PC-9 (cell line): ENCODE measurements around the gene SPPL3. TPM values are rescaled to one million over a fixed set of nuclear protein-coding genes. Genes with fewer than 3 reads are reported as not detected.

Experiments
- BruUV-seq: library from RNA; stranded (reverse); fragments of 400-500 nt; replicated peaks from 2 replicates; lab custom pipeline; 2021; lab: Mats Ljungman, UMichigan
- CTCF ChIA-PET: fragments of 300-600 bp; sonication (Branson Sonifier 250); formaldehyde crosslinking; loops from one replicate; lab custom pipeline; 2022; ENCODE audit warnings: antibody characterized with exemption; lab: Charles Lee
- POLR2A ChIA-PET: fragments of 300-600 bp; sonication (Branson Sonifier 250); formaldehyde crosslinking; loops from one replicate; lab custom pipeline; 2022; ENCODE audit warnings: antibody characterized with exemption; ENCODE audit not compliant: unreplicated experiment; lab: Charles Lee
- DNase-seq, 2 experiments: peaks; one replicate each; pipeline versions ENCODE4 v3.0.0 to v3.0.0-alpha.2; 2015 to 2022; ENCODE audit warnings: mixed read lengths in 1 of 2
- H2AFZ ChIP-seq: fragments of 200-600 bp; sonication (generic); 2 replicates; pipeline ENCODE4 v1.8.1; 2017; ENCODE audit warnings: antibody characterized with exemption
- H3F3A ChIP-seq: fragments of 200-600 bp; sonication (generic); 2 replicates; pipeline ENCODE4 v1.8.1; 2017; ENCODE audit warnings: antibody characterized with exemption, mild to moderate bottlenecking, low read depth; ENCODE audit not compliant: insufficient read depth
- H3K27ac ChIP-seq: fragments of 200-600 bp; sonication (generic); 2 replicates; pipeline ENCODE4 v1.6.1; 2016; ENCODE audit warnings: mixed run types
- H3K27me3 ChIP-seq: fragments of 200-600 bp; sonication (generic); 2 replicates; pipeline ENCODE4 v1.6.1; 2016; ENCODE audit warnings: low read depth, mixed run types; ENCODE audit not compliant: insufficient read depth
- H3K36me3 ChIP-seq: fragments of 200-600 bp; sonication (generic); 2 replicates; pipeline ENCODE4 v1.6.1; 2016; ENCODE audit warnings: low read depth, mixed run types
- H3K4me1 ChIP-seq: fragments of 200-600 bp; sonication (generic); replicated peaks from 2 replicates; pipeline ENCODE4 v1.6.1; 2016; ENCODE audit warnings: mixed run types; ENCODE audit not compliant: insufficient read depth
- H3K4me2 ChIP-seq: fragments of 200-600 bp; sonication (generic); 2 replicates; pipeline ENCODE4 v1.6.1; 2017; ENCODE audit warnings: mixed run types
- H3K4me3 ChIP-seq: fragments of 200-600 bp; sonication (generic); 2 replicates; pipeline ENCODE4 v1.6.1; 2016; ENCODE audit warnings: mixed run types
- H3K79me2 ChIP-seq: fragments of 200-600 bp; sonication (generic); 2 replicates; pipeline ENCODE4 v1.6.1; 2017; ENCODE audit warnings: low read depth, mixed run types
- H3K9me2 ChIP-seq: fragments of 200-600 bp; sonication (generic); 2 replicates; pipeline ENCODE4 v1.8.1; 2017; ENCODE audit warnings: mild to moderate bottlenecking; ENCODE audit not compliant: insufficient read depth
- H3K9me3 ChIP-seq: fragments of 200-600 bp; sonication (generic); 2 replicates; pipeline ENCODE4 v1.8.1; 2016; ENCODE audit warnings: low read depth; ENCODE audit not compliant: insufficient read depth
- H4K20me1 ChIP-seq: fragments of 200-600 bp; sonication (generic); 2 replicates; pipeline ENCODE4 v1.8.1; 2017; ENCODE audit not compliant: insufficient read depth
- EZH2 ChIP-seq: fragments of 200-600 bp; sonication (generic); IDR thresholded peaks from 2 replicates; pipeline ENCODE4 v1.8.0; 2017; ENCODE audit warnings: antibody characterized with exemption, low read depth
- intact Hi-C: fragments of 100-400 bp; cut with micrococcal nuclease; formaldehyde crosslinking; loops from one replicate; pipeline ENCODE4 v1.10.0; 2022; ENCODE audit not compliant: unreplicated experiment
- total RNA-seq: library from RNA; stranded (reverse); gene quantifications from 2 replicates; pipeline ENCODE4 v1.2.3, GENCODE V29; 2021
- TF ChIP-seq, protein P1 (sequence below): fragments of 200-600 bp; sonication (generic); conservative IDR thresholded peaks from 2 replicates; pipeline ENCODE4 v1.6.1; 2017; ENCODE audit warnings: mixed run types, antibody characterized with exemption, mild to moderate bottlenecking, moderate library complexity

Gene SPPL3
- total RNA-seq, 1 experiment from 2014 or later, result 44.7 TPM

DNA sequence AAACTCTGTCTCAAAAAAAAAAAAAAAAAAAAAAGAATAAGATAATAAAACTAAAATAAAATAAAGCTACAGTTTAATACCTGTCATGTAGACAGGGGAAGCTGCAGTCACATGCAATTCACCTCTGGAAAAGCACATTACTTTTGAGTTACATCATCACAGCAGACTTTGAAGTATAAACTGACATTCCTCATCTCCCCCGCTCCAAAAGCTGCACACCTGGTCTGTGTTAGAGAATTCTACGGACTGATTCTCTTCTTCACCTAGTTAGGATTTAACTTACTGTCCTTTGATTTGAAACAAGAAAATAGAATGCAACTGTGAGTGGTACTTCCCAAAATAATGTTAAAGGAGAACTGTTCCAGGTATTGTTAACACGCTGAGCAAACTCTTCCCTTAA lies 25.1 kb downstream of the SPPL3 start:
- ChIA-PET POLR2A (interaction anchor here (0.6 kb wide), 1 partner anchor 106 kb away, joined by 6 read pairs; no protein-coding TSS in a partner anchor), CTCF (no interaction called here)
- no peak overlapping the region for H3K27ac ChIP-seq
- peaks cover 30% of the 10 kb centered on the region for H4K20me1 ChIP-seq
- TF ChIP-seq EZH2, result no peak
- TF ChIP-seq, protein P1, sequence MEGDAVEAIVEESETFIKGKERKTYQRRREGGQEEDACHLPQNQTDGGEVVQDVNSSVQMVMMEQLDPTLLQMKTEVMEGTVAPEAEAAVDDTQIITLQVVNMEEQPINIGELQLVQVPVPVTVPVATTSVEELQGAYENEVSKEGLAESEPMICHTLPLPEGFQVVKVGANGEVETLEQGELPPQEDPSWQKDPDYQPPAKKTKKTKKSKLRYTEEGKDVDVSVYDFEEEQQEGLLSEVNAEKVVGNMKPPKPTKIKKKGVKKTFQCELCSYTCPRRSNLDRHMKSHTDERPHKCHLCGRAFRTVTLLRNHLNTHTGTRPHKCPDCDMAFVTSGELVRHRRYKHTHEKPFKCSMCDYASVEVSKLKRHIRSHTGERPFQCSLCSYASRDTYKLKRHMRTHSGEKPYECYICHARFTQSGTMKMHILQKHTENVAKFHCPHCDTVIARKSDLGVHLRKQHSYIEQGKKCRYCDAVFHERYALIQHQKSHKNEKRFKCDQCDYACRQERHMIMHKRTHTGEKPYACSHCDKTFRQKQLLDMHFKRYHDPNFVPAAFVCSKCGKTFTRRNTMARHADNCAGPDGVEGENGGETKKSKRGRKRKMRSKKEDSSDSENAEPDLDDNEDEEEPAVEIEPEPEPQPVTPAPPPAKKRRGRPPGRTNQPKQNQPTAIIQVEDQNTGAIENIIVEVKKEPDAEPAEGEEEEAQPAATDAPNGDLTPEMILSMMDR, result no peak
- peaks cover 84% of the 10 kb centered on the region for H3K79me2 ChIP-seq
- H3K27me3 ChIP-seq, result no peaks in the 10 kb centered on the region
- no peak overlapping the region for H3K4me3 ChIP-seq
- no peaks in the 10 kb centered on the region for H3K4me1 ChIP-seq
- no peaks in the 10 kb centered on the region for H3F3A ChIP-seq
- H2AFZ ChIP-seq, result no peak overlapping the region
- H3K9me3 ChIP-seq, result no peaks in the 10 kb centered on the region
- no peaks in the 10 kb centered on the region for H3K9me2 ChIP-seq
- DNase-seq, result no peak
- no peak overlapping the region for H3K4me2 ChIP-seq
- H3K36me3 ChIP-seq, result no peaks in the 10 kb centered on the region
- no TSS peak for BruUV-seq
- intact Hi-C loops, result no loop called here

DNA sequence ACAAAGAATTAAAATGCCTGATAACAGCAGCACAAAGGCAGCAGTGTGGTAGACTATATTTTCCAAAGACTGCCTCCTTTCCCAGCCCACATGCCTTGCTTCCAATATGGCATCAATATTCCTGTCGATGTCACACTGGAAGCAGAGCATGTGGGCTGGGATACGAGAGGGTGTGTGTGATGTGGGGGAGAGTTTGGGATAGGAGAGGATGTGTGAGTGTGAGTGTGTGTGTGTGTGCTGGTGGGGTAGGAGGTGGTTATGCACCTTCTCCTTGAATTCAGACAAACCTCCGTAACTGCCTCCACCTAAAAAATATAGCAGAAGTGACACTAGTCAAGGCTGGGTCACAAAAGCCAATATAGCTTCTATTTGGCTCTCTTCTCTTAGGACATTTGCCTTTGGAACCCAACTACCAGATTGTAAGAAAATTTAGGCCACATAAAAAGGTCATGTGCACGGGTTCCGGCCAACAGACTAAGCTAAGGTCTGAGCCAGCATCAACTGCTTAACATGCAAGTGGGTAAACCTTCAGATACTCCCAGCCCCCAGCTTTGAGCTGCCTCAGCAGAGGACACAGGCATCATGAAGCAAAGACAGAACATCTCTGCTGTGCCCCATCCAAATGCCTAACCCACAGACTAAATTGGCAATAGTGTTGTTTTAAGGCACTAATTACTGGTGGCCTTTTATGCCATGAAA lies 29.5 kb downstream of the SPPL3 start:
- Histone ChIP-seq H3K4me1 (no peaks in the 10 kb centered on the region), H3K36me3 (no peaks in the 10 kb centered on the region), H3K4me2 (no peak overlapping the region), H3K4me3 (no peak overlapping the region), H3K27me3 (no peaks in the 10 kb centered on the region), H3K79me2 (peaks cover 68% of the 10 kb centered on the region), H4K20me1 (peaks cover 27% of the 10 kb centered on the region), H3K9me3 (no peaks in the 10 kb centered on the region), H3K9me2 (no peaks in the 10 kb centered on the region), H2AFZ (no peak overlapping the region), H3K27ac (no peak overlapping the region), H3F3A (no peaks in the 10 kb centered on the region)
- BruUV-seq, result no TSS peak
- ChIA-PET CTCF (interaction anchor here (0.6 kb wide), 1 partner anchor 350 kb away, joined by 4 read pairs; no protein-coding TSS in a partner anchor), POLR2A (no interaction called here)
- no peak for TF ChIP-seq EZH2
- TF ChIP-seq, protein P1, result no peak
- intact Hi-C loops, result no loop called here
- DNase-seq, result no peak

DNA sequence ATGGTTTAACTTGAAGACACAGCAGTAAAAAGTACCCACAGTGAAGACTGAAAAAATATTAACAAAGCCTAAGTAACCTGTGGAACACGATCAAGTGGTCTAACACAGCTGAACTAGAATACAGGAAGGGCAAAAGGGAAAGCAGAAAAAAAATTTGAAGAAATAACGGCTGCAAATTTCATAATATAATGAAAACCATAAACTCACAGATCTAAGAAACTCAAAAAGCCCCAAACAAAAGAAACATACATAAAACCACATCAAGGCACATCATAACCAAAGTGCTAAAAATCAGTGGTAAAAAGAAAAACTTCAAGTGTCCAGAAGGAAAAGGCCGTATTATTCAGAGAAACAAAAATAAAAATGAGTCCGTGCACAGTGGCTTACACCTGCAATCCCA lies 30.9 kb downstream of the SPPL3 start:
- intact Hi-C loops, result no loop called here
- H3K27ac ChIP-seq, result no peak overlapping the region
- no peak overlapping the region for H2AFZ ChIP-seq
- H3K79me2 ChIP-seq, result peaks cover 57% of the 10 kb centered on the region
- H3K4me1 ChIP-seq, result no peaks in the 10 kb centered on the region
- H3K27me3 ChIP-seq, result no peaks in the 10 kb centered on the region
- TF ChIP-seq, protein P1, result no peak
- no peak for TF ChIP-seq EZH2
- no peak overlapping the region for H3K4me2 ChIP-seq
- H3K4me3 ChIP-seq, result no peak overlapping the region
- no peaks in the 10 kb centered on the region for H3K36me3 ChIP-seq
- H4K20me1 ChIP-seq, result peaks cover 28% of the 10 kb centered on the region
- BruUV-seq, result no TSS peak
- ChIA-PET POLR2A (no interaction called here), CTCF (no interaction called here)
- H3F3A ChIP-seq, result no peaks in the 10 kb centered on the region
- no peak for DNase-seq
- H3K9me2 ChIP-seq, result no peaks in the 10 kb centered on the region
- H3K9me3 ChIP-seq, result no peaks in the 10 kb centered on the region
